NCI-H774 (cell line): ENCODE measurements around the gene PLXNA4.

Experiments used
- DNase-seq: peaks from one replicate; lab custom pipeline; 2025; lab: John Stamatoyannopoulos, UW

The PLXNA4 gene

GRCh38 chr7:132499487-132499886 is 76.8 kb downstream of the PLXNA4 start:
- DNase-seq, result no peak

DNA sequence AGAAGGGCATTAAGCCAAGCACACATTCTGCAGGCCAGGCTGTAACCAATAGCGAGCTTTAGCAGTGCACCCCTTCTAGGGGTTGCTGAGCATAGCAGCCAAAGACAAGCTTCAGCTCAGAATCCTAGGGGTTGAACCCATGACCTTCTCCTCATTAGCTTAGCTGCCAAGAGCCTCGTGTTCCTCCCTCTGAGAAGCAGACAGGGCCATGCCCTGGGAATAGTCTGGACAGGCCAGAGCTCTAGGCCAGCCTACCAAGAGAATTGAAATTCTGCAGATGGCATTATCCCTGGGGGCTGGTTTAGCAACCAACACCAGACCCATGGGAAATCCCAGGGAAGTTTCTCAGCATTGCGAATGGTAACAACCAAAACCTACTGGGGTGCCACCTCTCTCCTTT is 77.2 kb downstream of the PLXNA4 start:
- DNase-seq, result no peak

GRCh38 chr7:132498319-132498718 is 78.0 kb downstream of the PLXNA4 start:
- no peak for DNase-seq

DNA sequence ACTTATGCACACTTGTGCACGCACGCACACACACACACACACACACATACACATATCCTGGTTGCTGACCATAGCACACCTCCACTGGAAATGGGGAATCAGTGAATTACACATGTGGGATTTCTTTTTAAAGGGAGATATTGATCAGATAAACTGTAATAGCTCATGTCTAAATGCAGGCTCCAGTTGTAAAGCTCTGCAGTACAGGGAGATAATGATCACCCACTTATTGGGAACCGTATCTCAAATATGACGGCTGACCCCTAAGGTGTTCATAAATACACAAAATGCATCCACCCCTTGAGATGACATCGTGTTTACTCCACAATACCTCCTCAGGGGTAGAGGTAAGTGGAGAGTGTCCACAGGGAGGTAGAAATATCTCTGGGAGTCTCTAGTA is 79.2 kb downstream of the PLXNA4 start:
- DNase-seq, result no peak

DNA sequence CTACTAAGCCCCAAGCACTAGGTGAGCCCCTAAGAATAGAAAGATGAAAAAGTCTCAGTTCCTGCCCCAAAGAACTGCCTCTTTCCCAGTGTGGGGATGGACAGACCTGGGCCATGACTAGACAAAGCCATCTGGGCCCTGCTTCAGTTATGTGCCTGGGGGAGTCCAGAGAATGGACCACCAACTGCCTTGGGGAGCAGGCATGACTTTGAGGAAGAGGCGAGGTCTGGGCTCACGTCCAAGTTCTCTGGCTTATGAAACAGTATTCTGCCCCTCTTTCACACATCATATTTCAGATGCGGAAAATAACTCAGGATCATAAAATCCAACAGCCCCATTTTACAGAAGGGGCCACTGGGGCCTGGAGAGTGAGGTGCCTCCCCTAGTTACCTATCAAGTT is 80.3 kb downstream of the PLXNA4 start:
- DNase-seq, result no peak

DNA sequence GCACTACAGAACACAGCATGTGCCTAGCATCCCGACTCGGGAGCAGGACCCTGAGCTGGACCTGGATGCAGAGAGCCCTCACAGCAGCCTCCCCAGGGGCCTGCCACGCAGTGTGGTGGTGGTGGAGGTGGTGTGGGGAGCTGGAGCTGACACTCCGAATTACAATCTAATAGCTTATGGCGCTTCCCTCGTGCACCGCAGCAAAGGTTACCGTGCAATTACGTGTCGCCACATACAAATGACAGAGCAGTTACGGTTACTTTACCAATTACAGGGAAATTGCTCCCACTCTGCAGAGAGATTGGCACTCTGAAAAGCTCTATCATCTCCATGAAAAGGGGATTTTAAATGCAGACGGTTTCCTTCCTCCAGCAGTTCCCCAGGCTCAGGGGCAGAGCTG is 81.8 kb downstream of the PLXNA4 start:
- DNase-seq, result no peak

DNA sequence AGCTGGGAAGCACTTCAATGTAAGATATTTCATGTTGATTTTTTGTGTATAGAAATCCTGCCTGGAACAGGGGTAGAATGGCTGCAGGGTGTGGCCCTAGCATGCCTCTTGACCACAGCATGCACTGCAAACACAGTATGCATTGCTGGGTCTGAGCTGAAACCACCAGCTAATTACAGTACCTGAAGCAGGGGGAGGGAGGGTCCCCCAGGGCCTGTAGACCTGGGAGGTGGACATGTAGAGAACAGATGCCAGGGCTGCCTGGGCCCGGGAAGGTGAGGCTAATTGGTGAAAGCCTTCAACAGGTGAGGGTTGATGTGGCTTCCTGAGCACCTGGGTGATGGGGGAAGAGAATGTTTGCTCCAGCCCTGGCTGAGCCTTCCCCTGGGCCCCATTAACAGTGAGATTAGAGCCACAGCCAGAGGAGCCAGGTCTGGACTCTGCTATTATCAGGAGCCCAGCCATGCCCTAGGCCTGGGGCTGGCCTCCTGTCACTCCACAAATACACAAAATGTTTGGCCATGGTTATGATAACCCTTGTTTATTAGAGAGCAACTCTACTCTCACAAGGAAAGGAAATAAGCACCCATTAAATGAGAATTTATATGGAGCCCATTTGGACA is 83.3 kb downstream of the PLXNA4 start:
- DNase-seq, result peak; percentile 15

GRCh38 chr7:132491391-132491945 is 84.8 kb downstream of the PLXNA4 start:
- DNase-seq, result no peak

DNA sequence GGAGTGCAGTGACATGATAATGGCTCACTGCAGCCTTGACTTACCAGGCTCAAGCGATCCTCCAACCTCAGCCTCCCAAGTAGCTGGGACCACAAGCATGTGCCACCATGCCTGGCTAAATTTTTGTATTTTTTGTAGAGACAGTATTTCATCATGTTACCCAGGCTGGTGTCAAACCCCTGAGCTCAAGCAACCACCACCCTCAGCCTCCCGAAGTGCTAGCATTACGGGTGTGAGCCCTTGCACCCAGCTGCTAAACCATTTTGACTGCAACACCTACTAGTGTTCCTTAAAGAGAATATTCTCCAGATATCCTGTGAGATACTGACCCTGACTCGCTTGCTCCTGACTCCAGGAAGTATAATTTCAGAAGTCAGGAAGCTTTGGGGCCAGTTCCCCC is 85.8 kb downstream of the PLXNA4 start:
- no peak for DNase-seq

DNA sequence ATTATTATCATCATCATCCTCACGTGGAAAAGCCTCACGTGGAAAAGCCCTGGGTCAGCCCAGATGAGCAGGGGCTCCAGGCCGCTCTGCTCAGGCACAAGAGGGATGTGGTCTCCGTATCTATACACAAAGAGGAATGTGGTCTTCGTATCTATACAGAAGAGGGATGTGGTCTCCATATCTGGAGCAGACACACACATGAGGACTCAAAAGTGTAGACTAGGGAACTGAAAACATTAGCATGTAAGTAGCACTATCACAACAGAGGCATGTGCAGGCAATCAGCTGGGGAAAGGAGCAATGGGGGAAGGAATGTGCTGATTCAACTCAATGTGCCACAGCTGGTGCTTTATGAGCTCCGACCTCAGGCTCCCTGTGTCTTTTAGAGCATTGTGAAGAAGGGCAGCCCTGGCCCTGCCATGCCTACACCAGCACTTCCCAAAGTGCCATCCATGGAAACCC is 86.5 kb downstream of the PLXNA4 start:
- DNase-seq, result no peak

DNA sequence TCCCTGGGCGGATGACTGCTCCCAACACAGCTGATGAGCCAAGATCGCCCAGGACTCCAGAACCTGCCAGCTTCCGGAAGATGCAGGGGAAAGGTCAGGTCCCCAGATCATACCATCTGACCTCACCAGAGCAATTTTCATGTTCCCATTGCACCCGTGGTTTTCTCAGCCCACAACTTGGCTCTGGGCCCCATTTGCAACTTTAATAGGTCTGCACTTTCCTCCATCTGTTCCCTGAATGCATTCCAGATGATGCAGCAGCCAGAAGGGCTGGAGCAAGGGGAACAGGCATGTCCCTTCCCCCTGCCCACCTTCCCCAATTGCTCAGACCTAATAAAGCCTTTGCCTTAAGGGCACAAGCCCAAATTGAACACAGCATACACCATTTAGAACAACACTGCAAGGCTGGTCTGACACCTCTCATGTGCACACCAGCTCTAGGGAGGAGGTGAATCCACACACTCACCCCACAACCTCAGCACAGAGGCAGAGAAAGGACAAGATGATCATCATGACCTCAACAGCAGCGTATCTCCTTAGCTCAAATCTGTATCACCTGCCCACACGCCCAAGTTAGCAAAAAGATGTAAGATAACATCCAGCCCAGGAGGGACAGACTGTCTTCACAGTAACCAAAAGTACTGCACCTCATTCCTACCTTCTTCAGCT is 87.5 kb downstream of the PLXNA4 start:
- DNase-seq, result no peak

DNA sequence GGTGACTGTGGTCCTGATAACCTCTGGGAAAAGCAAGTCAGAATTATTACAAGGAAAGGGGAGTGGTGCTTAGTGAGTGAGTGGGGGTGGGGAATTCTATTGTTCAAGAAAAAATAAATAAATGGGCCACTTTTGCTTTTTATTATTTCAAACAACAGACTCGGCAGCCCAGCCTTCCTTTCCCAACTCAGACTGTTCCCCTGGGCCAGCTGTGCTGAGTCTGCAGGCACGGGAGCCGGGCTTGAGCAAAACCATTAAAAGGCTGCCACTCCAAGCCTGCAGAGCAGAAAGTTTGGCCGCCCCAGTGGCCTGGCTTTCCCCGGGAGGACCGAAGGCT is 90.0 kb downstream of the PLXNA4 start:
- no peak for DNase-seq

GRCh38 chr7:132485600-132486273 is 90.5 kb downstream of the PLXNA4 start:
- DNase-seq, result no peak

- DNase-seq, result peak; percentile 16
These were observed 91.1 kb downstream of the PLXNA4 start for GRCh38 chr7:132485136-132485535.

- DNase-seq, result no peak
These were observed 93.4 kb downstream of the PLXNA4 start for GRCh38 chr7:132482866-132483265.

DNA sequence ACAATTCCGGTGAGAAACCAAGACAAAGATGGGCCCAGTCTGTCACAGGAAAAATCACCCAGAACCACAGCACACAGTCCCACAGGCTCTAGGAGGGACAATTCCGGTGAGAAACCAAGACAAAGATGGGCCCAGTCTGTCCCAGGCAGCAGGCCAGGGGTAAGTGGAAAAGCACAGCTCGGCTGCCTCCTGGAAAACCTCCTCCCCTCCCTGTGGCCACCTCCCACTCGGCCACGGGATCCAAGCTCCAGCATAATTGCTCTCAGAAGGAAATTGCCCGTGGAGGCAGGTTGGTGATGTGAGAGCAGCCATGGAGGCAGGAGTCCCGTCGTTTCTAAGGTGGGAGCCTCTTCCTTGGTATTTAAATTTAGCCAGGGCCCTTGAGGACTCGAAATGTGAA is 95.7 kb downstream of the PLXNA4 start:
- no peak for DNase-seq

- no peak for DNase-seq
These were observed 99.7 kb downstream of the PLXNA4 start for GRCh38 chr7:132476541-132476940.

DNA sequence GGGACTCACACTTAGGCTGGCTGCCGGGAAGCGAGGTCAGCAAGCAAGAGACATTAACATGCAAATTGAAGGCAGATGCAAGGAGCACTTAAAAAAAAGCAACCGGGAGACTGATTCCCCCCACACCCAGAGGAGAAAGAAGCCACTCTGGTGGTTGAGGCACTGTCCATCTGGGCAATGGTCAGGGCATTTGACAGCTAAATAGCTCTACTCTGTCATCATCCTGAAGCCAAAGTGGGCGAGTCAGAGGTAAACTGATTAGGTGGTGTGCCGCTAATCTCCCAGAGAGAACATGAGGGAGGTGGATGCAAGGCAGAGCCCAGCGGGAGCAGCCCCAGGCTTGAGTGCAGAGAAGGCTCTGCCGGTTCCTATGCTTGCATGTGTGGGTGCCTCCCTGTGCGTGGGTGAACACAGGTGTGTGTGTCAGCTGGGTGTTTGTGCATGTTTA is 100.6 kb downstream of the PLXNA4 start:
- peak; percentile 8 for DNase-seq

DNA sequence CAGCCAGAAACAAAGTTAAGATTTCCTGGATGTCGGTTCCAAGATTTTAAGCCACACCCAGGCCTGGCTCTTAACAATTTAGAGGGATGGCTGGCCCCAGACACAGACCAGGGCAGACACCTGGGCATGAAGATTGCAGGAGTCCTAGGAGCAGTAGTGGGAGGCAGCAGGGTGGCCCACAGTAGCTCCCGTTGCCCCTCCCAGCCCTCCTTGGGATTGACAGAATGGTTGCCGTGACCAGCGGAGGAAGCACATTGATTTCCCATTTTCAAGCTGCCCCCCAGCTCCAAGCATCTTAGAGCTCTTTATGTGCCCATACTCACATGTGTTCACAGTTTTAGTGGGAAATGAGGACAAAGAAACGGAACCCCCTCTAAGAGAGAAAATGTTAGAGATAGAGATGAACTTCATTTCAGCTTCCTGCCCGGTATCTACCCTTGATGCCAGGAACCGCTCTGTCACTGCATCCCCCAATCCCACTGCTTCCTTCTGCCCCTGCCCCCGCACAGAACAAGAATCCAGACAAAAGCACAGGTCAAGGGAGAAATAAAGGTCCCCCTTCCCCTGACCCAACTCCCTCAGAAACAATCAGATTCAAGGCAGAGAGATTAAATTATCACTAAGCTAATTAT is 101.1 kb downstream of the PLXNA4 start:
- DNase-seq, result no peak

GRCh38 chr7:132472463-132473120 is 103.7 kb downstream of the PLXNA4 start:
- peak; percentile 10 for DNase-seq

DNA sequence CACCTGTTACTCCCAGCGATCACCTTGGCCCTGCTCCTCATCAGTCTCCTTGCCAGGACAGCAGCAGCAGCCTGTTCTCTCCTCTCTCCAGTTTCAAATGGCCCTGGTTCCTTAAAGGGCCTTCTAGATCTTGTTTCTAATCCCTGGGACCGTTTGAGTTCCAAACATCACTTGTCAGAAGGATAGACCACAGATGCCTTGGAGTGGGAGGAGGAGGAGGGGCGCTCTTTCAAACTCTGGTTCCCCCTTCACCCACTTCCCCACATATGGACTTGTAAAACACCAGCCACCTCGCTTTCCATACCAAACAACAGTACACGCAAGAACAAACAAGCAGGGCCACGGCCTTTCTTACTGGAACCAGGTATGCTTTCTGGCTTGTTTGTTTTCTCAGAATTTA is 104.8 kb downstream of the PLXNA4 start:
- peak; percentile 29 for DNase-seq

DNA sequence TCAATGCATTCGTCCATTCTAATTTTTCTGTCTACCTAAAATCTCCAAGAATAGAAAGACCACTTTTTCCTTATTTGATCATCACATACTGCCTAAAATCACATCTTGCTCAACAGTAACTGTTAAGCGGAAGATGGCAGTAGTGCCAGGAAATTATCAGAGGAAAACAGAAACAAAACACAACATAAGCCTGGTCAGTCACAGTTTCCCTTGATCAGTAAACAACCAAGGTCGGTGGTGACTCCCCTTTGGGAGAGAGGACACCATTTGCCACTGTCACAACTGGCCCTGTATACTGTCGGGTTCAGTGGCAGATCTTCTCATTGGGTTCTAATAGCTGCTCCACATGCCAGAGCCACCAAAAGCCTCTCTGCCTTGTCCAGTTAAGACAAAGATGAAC is 106.6 kb downstream of the PLXNA4 start:
- DNase-seq, result no peak
